GM12892 (cell line): Measurements from ENCODE around the gene RANBP17.

Experiments
- POLR2A ChIP-seq: IDR thresholded peaks from 2 replicates; pipeline ENCODE4 v1.6.1; 2011; ENCODE audit warnings: low read depth, low read length, control low read depth
- POLR2AphosphoS5 ChIP-seq: IDR thresholded peaks from 2 replicates; pipeline ENCODE4 v1.6.1; 2011; ENCODE audit warnings: low read depth, low read length, control low read depth

DNA sequence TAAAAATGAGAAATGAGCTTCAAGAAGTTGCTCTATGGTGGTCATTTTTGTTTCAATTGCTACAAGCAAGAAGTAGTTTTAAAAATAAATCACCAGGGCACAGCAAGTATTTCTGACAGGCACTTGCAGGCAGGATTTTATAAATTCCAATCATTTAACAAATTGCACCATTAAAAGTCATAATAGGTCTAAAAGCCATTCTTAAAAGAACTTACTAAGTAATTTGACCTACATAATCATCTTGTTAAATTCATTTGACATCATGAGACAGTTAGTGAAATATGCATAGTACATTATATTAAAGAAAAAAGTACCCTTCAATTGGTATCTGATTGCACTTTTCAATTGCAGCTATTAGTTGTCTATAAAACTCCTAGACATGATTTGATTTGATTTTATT lies 478.2 kb downstream of the RANBP17 start:
- no peak for TF ChIP-seq POLR2A
- TF ChIP-seq POLR2AphosphoS5, result no peak
